T-helper 1 cell treated with Interleukin-12 subunit alpha and Interleukin-12 subunit beta and Interleukin-4 antibody, amounts not matched to agents 30 ng/mL and 1 ng/mL, for 36 hours (primary cell): ENCODE results near the gene KRT80. TPM values are rescaled to one million over a fixed set of nuclear protein-coding genes. Genes with fewer than 3 reads are reported as not detected.

ENCODE experiments used
- intact Hi-C: fragments of 100-400 bp; cut with micrococcal nuclease; formaldehyde crosslinking; loops from one replicate; pipeline ENCODE4 v1.15.1; 2024
- total RNA-seq: library from RNA; stranded (reverse); gene quantifications from 2 replicates; pipeline ENCODE4 v1.2.3, GENCODE V29; 2022

Gene KRT80
- total RNA-seq, 1 donor from 2014 or later, result not detected

DNA sequence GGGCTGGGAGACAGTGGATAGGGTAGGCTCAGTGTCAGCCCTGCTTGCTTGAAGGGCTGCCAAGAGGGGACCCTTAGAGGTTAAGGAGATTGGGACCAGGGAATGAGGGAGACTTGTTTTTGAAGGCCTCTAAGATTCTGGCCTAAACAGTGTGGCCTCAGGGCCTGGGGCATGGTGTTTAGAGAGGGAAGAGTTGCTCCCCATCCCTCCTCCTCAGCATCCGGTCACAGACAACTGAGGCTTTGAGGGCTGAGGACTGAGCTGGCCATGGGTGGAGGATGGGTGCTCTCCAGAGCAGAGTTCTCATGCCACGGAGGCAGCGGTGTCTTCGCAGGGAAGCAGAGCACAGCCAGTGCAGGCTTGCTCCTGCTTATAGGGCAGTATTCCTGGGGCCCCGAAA lies 49.4 kb downstream of the KRT80 start:
- intact Hi-C loops, result no loop called here

- intact Hi-C loops, result no loop called here
Measured at GRCh38 chr12:52141875-52142274, 49.9 kb downstream of the KRT80 start.

GRCh38 chr12:52141306-52141705 lies 50.5 kb downstream of the KRT80 start:
- intact Hi-C loops, result no loop called here

DNA sequence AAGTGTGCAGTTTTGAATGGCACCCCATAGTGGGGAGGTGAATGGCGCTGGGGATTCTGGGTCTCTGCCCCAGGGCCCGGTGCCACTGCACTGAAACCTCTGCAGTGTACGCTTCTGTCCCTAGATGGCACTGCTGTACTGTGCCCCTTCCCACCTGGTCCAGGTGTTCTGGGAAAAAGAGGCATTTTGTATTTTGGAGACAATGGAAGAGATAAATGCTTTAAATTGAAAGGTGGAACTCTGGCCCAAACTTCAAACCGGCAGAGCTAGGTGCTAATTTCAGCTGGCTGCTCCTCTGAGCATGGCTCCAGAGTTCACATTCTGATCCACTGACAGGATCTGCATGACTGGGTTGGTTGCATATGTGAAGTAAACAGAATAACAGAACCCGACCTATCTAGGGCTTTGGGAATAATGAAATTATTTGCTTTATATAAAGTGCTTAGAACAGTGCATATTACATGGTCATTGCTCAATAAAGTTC lies 52.2 kb downstream of the KRT80 start:
- intact Hi-C loops, result loop anchor here (5.0 kb wide), 1 partner anchor 738 kb away; no protein-coding TSS in a partner anchor

- intact Hi-C loops, result loop anchor here (5.0 kb wide), 1 partner anchor 738 kb away; no protein-coding TSS in a partner anchor
Measured at GRCh38 chr12:52139147-52139546, 52.7 kb downstream of the KRT80 start.

DNA sequence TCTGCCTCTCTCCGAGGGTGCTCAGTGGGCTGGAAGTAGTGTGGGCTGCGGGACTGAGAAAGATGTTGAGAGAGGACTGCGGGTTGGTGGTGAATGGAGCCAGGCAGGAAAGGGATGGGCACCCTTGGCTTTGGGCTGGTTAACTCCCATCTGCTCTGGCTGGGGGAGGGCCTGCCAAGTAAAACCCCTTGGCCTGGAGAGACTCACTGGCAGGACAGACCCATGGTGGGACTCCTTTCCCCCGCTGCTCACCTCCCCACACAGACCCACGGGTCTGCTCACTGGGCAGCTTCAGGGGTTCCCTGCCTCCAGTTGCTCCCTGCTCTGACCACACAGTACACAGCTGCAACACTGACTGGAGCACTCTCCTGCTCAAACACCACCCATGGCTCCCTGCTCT lies 54.1 kb downstream of the KRT80 start:
- intact Hi-C loops, result loop anchor here (5.0 kb wide), 1 partner anchor 740 kb away; no protein-coding TSS in a partner anchor

DNA sequence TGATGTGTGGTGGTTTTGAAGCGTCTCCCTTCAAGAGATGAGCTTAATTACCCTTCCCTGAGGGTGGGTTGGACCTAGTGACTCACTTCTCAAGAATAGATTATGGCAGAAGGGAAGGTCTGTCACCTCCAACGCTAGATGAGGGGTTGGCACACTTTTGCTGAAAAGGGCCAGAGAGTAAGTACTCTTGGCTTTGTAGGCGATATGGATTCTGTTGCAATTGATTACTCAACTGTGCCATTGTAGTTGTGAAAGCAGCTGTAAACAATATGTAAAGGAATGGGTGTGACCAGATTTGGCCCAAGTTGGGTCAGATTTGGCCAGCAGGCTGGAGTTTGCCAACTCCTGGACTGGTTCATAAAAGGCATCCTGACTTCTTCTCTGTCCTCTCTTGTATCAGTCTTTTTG lies 59.1 kb downstream of the KRT80 start:
- intact Hi-C loops, result no loop called here

- intact Hi-C loops, result no loop called here
Measured at GRCh38 chr12:52130711-52131110, 61.1 kb downstream of the KRT80 start.

GRCh38 chr12:52127683-52128450 lies 63.9 kb downstream of the KRT80 start:
- intact Hi-C loops, result no loop called here

DNA sequence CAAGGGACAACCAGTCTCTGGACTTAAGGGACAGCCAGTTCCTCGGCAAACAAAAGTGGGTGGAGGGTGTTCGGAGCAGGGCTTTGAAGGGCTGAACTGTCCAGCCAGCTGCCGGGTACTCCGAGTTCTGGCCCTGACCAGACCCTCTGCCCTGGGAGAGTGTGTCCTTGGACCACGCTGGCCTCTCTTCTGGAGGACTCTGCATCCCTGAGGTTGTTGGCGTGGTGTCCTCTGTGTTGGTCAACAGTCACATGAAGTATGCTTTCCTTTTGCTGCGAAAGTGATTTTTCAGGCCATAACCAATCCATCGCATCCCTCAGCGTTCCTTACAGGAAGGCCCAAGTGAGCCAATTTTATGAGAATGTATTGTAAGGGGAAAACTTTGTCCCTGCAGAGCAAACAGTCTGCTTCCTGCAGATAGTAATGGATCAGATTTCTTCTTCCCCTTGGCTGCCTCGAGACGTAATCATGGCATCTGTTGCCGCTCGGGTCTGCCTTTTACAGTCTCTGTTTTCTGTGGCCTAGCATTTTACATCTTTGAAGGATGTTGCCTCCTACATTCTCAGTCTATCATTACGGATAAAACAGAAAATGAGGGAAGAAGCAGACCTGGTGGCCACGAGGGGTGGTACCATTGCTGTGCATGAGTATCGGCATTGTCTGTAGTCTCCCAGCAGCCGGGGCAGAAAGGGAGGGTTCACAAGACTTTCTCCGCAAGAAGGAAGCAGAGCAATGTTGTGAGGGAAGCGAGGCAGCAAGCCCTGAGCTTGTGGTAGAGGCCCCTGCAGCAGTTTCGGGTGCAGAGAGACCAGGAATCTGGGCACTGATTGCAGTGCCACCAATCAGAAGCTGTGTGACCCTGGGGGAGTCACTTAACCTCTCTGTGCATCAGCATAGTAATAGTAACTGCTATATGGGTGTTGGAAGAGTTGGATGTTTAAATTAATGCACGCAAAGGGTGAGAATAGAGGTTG lies 64.9 kb downstream of the KRT80 start:
- intact Hi-C loops, result no loop called here

DNA sequence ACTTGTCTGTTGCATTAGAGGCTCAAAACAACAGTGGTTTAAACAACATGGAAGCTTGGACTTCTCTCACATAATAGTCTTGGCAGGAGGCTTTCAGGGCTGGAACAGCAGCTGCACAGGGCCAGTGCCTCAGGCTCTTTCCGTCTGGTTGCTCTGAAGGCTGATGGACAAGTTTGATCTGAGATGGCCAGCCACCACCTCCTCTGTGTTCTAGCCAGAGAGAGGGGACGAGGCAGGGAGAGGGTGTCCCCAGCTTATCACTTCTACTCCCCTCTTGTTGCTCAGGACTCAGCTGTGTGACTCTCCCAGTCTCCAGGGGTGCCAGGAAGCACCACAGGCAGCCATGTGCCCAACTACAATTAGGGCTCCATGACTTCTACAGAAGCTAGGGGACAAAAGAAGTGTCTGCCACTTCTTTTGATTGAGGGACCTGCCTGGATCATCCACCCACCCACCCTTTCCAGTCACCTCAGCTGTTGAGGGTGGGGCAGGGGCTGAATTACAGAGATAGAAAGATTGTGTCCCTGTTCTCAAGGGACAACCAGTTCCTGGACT lies 65.7 kb downstream of the KRT80 start:
- intact Hi-C loops, result no loop called here

DNA sequence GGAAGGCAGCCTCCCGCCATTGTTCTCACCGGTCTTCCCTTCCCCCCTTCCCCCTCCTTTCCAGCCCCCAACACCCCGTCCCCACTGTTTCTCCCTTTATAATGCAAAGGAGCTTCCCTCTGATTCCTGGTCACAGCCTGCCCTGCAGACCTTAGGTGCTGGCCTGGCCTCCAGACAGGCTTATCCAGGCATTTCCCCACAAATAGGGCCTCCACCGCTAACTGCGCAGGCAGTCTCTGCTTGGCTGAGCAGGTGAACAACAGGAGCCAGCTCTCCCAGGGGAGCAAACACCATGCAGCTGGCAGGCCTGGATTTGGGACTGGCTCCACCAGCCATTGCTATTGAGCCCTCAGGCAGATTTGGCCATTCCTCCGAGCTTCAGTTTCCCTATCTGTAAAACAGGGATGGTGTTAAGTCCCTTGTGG lies 66.3 kb downstream of the KRT80 start:
- intact Hi-C loops, result no loop called here

- intact Hi-C loops, result no loop called here
Measured at GRCh38 chr12:52123487-52124186, 68.2 kb downstream of the KRT80 start.

DNA sequence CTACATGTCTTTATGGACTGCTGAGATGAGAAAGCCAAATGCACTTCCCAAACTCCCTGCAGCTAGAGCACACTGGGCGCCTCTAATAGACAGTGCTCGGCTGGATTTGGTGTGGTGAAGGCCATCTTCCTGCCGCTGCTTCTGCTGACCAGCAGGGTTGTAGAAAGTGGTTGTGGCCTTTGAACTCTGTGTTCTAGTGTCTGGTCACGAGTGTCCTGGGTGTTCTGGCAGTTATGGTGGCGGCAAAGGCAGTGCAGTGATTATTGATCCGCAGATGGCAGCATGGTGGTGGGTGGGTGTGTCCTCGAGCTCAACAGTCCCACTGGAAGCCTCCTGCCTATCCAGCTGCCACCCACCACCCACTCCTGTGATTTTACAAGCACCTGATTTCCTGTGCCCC lies 68.9 kb downstream of the KRT80 start:
- intact Hi-C loops, result loop anchor here (1.0 kb wide), 2 partner anchors 98 to 130 kb away; no protein-coding TSS in a partner anchor

- intact Hi-C loops, result loop anchor here (1.0 kb wide), 2 partner anchors 97 to 129 kb away; no protein-coding TSS in a partner anchor
Measured at GRCh38 chr12:52122540-52122871, 69.3 kb downstream of the KRT80 start.

GRCh38 chr12:52121824-52122539 lies 69.8 kb downstream of the KRT80 start:
- intact Hi-C loops, result loop anchor here (1.0 kb wide), 2 partner anchors 97 to 129 kb away; no protein-coding TSS in a partner anchor

- intact Hi-C loops, result loop anchor here (1.0 kb wide), 1 partner anchor 38 kb away; no protein-coding TSS in a partner anchor
Measured at GRCh38 chr12:52120951-52121823, 70.6 kb downstream of the KRT80 start.

DNA sequence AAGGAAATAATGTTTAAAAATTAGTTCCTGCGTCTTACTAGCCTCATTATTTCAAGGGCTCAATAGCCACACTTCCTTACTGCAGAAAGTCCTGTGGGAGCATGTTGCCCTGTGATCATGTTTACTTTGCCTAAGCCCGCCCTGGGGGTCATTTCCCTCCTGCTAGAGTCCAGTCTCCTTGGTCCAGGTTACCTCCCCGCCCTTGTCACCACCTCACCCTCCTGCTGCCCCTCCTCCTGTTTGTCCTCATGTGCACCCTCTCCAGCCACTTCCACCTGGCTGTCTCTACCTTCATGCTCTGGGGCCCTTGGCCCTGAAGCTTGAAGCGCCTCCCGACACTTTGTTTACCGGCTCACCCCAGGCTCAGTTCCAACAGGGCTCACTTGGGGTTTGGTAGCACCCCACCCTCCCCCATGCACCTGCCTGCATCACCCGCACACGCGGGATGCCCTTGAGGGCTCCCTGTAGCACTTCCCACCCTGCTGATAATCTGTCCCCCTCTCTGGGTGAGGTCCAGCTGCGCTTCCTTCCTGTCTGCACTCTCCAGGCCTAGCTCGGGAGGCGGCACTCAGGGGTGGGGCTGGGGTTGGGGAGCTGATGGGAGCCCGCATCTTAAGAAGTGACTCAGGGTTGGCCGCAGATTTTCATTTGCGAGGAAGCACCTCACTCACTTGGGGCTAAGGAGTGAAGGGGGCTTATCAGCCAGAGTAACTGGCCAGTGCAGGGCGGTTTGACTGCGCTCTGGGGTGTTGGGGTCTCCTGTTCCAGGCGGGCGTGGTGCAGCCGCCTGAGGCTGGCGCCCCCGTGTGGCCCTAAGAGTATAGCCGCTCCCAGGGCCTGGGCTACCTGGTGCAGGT lies 72.2 kb downstream of the KRT80 start:
- intact Hi-C loops, result loop anchor here (1.0 kb wide), 1 partner anchor 36 kb away; no protein-coding TSS in a partner anchor
